Astrocyte (in vitro differentiated cells and primary cell): ENCODE measurements around the gene NANOS2.
"Not testable (repeated sequence)": the region's sequence is repeated elsewhere in the genome, so short reads cannot be mapped to it uniquely, and the experiment has no call there.

Source experiments
- CTCF ChIP-seq: IDR thresholded peaks from 2 replicates; pipeline ENCODE4 v1.5.1; 2011; ENCODE audit warnings: low read depth, mild to moderate bottlenecking, inconsistent platforms, low read length, moderate library complexity; ENCODE audit not compliant: insufficient read depth
- EZH2 ChIP-seq: IDR thresholded peaks from 2 replicates; pipeline ENCODE4 v1.6.1; 2012; ENCODE audit warnings: mild to moderate bottlenecking, low read length, inconsistent platforms; ENCODE audit not compliant: insufficient read depth

GRCh38 chr19:45867241-45867640 is 47.3 kb downstream of the NANOS2 start:
- TF ChIP-seq CTCF, EZH2: not testable (repeated sequence)
